SH-SY5Y (cell line): Measurements from ENCODE around the gene CCL7.

Experiments used
- GATA2 ChIP-seq: IDR thresholded peaks from 2 replicates; pipeline ENCODE4 v1.6.1; 2011; ENCODE audit warnings: mild to moderate bottlenecking, low read depth, low read length
- GATA3 ChIP-seq: IDR thresholded peaks from 2 replicates; pipeline ENCODE4 v1.6.1; 2011; ENCODE audit warnings: low read depth, mild to moderate bottlenecking, low read length, moderate library complexity

DNA sequence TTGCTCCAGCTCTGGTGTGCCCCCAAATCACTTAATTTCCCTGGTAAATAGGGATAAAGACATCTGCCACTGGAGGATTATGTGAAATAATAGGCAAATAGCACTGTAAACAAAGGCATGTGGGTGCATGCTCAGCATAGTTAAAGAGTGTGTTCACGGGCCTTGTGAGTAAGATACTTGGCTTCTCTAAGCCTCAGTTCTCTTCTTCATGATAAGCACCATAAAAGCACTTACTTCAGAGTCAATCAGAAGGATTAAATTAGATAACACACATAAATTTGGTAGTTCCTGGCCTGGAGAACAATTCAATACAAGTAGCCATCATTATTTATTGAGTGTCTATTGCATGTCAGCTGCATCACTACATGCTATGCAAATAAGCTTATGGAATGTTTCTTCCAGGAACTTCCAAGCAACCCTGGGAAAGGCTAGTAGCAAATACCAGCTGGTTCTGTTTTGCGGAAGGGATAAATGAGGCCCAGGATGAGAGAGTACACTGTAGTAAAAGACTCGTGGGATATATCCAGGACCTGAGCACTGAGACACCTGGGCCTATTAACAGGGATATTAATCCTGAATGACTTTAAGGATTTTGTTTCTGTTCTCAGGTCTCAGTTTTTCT is 30.0 kb downstream of the CCL7 start:
- no peak for TF ChIP-seq GATA2
- no peak for TF ChIP-seq GATA3
